ENCODE measurements around the gene CCDC85A.
"Not testable (repeated sequence)": the region's sequence is repeated elsewhere in the genome, so short reads cannot be mapped to it uniquely, and the experiment has no call there.

Gene CCDC85A

DNA sequence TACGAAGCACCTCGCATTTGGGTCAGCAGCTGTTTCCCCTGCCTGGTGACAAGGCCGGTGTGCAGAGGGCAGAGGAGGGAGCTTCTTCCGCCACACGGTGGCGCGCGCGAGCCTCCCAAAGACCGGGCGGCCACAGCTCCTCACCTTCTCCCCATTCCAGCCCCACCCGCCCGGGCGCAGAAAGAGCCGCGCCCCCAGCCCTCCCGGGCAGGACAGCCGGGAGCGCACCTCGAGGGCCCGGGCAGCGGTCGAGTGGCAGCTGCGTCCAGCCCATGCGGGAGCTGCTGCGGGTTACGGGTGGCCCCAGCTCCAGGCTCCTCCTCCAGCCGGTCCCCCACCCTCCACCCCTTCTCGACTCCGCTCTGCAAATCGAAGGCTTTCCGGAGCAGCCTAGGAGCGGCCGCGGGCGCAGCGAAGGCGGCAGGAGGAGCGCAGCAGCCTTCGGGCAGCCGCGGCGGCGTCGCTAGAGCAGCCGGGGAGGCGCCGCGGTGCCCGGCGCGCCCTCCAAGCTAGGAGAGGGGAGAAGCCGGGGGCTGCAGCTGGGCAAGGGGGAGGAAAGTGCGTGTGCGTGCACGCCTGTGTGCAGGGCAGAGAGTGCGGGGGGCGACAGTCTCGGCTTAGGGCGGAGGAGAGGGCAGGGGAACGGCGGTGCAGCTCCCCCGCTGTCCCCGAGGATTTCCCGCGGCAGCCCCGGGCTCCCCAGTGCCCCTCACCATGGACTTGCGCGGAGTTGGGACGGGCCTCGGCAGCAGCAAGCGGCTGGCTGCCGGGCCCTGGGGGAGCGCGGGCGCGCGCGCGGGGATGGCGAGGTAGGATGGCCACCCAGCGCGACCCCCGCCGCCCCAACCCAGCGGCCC is at the start of gene CCDC85A:
Gene CCDC85A, plus strand, starts transcription at position 348 of the 857 bp plus-strand sequence. CDS start 635 bp downstream, outside the sequence.
- peak in 53 of 56 donors; percentile 24 to 86 (median 67) for DNase-seq

DNA sequence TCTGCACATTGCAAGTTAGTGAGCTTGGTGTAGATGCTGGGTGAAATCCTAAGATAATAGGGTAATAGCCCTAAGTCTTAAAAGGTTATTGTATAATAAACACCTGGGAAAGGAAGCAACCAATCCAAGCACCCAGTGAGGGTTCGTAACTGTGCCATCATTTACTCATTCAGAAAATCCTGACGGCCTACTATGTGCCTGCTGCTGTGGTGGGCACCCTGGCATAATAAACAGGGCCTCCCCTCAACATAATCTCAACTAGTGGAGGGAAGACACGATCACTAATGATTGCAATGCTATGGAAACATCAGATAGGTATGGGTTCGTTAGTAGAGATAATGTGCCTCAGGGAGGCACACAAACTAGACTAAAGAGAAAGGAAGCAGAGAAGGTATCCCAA is 48.9 kb upstream of the CCDC85A start:
- DNase-seq = no peak

DNA sequence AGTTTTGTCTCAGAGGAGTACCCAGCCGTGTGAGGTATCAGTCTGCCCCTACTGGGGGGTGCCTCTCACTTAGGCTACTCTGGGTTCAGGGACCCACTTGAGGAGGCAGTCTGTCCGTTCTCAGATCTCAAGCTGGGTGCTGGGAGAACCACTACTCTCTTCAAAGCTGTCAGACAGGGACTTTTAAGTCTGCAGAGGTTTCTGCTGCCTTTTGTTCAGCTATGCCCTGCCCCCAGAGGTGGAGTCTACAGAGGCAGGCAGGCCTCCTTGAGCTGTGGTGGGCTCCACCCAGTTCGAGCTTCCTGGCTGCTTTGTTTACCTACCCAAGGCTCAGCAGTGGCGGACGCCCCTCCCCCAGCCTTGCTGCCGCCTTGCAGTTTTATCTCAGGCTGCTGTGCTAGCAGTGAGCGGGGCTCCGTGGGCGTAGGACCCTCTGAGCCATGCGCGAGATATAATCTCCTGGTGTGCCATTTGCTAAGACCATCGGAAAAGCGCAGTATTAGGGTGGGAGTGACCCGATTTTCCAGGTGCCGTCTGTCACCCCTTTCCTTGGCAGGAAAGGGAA is 41.2 kb upstream of the CCDC85A start:
- not testable (repeated sequence) for DNase-seq

DNA sequence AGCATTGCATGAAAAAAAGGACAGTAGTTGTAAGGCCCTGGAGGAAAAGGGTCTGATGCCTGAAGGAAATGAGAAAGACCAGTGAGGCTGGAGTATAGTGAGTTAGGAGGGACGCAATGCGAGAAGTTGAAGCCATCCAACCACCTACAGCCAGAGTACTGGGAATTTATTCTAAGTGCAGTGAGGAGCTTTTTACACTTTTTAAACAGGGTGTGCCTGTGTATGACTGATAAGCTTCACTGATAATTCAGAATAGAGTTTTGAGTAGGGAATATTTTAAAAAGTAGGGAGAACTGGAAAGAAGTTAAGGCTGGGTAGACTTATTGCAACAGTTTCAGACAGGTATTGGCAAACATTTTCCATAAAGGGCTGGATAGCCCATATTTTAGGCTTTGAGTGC is 35.9 kb upstream of the CCDC85A start:
- DNase-seq = no peak

DNA sequence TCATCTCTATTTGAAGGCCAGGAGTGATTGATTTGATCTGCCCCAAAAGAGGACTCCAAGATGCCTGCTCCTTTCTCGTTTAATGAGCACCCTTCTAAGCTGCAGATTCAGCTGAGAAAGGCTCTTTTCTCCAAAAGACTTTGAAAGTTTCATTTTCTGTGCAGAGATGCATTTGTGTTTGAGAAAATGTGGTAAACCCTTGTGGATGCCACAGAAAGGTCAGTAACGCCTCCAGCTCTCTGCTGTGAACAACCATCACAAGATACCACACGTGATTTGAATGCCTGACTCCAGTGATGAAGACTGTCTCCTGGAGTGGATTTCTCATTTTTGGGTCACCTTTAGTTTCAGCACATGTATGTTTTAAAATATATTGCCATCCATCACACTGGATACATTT is 35.0 kb upstream of the CCDC85A start:
- no peak for DNase-seq

DNA sequence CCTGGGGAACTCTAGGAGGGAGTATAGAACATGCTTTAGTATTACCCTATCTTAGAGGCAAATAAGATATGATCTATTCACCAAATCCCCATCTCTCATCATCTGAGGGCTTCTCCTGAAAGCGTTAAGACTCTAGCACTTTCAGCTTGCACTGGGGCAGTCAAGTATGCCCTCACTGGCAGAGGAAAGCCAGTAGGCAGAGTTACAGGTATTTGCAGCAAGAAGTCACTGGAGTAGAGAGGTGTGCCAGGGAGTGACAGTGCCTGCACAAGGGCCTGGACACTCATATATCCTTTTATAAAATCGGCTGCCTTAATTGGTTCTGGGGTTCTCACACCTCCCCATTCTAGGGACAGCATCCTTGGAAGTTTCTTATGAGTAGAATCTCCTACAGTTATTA is 31.9 kb upstream of the CCDC85A start:
- DNase-seq = no peak

DNA sequence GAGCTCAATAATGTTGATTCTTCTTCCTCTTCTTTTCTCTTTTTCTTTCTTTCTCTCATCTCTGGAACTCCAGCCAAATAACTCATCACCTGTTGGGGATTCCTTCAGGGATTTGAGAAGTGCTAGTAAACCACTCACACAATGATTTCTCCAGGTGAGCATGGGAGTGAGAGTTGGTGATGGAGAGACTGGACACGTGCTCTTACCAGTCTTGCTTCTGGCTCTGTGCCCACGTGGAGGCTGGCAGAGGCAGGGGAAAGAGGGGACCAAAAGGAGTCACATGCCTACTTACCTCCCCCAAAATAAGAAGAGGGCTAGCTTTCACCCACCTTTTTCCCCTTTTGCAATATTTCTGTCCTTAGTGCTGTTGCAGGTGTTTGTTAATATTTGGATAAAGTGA is 28.6 kb upstream of the CCDC85A start:
- no peak for DNase-seq

DNA sequence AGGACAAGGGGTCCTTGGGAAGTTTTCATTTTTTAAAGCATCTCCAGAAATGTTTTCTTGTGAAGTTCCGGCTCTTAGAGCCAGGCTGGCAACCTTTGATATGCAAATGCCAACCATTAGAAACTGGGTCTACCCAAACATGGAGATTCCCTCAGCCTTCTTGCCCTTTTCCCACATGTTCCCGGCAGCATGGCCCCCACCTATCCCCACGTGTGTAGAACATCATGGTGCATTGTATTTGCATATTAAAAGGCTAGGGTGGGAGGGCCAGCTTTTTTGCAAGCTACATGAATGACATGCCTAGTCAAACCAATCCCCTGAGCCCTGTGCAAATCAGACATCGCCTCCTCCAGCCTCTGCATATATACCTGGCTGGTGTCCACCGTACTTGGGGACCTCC is 23.9 kb upstream of the CCDC85A start:
- DNase-seq = not testable (repeated sequence)

DNA sequence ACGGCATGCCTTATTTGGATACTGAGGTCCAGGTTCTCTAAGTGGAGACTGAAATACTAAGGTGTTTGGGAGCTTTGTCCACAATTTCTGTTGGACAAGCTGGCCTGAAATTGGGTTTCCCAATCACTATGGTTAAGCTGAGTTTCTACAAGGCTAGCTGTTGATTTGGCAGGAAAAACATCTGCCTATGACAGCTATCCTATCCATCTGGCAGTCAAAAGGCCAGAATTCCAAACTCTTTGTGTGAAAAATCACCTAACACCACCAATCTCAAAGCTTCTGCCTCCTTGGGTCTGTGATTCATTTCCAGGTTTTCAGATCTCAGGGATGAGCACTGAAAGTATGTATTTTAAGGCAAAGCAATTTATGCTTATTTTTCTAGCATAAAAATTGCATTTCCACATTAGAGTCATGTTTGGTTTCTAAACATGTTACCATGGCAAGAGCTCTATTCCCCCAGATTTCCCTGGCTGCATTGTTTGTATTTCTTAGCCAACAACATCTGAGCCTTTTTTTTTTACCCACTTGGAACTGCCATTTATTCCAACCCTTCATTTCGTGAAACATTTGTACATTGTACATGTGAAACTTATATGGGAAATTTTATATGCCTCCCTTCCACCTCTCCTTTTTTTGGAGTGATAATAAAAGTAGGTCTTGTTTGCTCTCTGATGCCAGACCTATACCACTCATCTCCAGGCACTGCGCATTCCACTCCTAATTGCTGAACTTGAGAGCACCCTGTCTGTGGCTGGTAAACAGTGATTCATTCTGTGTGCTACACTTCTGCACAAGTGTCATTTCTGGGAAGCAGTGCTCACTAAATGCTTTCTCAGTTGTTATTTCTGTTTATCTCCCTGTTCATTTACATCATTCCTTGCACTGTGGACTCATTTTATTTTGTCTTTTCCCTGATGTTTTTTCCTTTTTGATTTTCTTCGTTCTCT is 15.9 kb upstream of the CCDC85A start:
- peak in 1 of 56 donors; percentile 10 for DNase-seq

DNA sequence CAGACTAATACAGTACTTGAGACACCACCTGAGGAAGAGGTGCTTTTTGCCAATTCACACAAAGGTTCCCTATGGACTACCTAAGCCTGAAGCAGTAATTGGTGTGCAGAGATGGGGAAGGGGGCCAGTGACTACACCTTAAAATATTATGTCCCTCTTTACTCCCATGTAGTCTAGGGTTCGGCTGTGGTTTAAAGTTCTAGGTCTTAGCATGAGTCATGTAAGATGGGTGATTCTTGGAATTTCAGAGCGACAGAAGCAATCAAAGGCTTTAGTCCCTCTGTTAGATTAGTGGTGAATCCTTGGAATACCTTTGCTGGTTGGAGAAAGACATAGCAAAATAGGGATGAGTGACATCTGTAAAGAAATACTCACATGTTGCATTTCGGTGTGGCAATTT is 14.3 kb upstream of the CCDC85A start:
- no peak for DNase-seq

DNA sequence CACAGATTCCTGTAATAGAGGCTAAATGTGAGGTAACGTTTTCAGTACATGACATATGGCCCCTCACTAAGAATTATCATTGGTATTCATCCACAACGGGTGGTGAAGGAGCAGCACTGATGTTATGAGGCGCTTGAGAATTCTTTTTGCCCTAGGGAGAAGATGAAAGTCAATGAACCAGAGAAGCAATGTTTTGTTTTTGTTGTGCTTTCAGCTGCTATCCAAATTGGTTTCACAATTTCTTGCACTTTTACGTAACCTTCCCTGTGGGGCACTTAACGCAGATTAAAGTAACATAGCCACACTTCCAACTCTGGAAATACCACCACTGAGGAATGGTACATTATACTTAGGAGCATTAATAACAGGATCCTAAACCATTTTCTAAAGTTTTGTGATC is 13.3 kb upstream of the CCDC85A start:
- no peak for DNase-seq

DNA sequence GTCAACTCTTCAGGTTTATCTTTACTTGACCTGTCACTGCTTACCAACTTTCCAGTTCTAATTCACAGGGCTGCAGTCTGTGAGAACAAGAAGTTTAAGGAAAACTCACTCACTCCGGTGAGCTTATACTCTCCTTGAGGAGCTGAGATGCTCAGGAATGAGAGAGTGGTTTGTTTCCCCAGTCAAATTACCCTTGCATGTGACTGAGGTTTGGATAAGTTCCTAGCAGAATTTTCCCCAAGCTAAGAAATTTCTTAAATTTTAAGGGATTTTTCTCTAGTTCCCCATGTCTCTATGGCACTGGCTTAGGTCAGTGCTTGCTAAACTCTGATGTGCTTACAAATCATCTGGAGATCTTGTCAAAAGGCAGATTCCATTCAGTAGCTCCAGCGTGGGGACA is 12.8 kb upstream of the CCDC85A start:
- no peak for DNase-seq

DNA sequence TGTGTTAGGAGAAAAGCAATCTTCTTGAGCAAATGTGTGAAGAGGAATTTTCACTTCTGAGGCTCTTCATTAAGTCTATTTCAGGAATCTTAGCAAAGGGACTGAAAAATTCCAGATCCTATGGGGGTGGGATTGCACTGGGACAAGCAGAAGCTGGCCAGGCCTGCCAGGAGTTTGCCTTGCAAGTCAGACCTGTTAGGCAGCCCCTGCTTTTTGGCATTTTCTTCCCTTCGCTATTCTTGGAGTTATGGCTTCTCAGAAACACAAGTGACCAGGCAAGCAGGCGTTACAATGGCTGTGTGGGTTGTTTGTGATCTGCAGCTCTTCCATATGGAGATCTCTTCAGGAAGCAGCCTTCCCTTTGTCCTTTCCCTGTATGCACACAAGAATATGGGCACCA is 8.0 kb upstream of the CCDC85A start:
- DNase-seq = no peak

DNA sequence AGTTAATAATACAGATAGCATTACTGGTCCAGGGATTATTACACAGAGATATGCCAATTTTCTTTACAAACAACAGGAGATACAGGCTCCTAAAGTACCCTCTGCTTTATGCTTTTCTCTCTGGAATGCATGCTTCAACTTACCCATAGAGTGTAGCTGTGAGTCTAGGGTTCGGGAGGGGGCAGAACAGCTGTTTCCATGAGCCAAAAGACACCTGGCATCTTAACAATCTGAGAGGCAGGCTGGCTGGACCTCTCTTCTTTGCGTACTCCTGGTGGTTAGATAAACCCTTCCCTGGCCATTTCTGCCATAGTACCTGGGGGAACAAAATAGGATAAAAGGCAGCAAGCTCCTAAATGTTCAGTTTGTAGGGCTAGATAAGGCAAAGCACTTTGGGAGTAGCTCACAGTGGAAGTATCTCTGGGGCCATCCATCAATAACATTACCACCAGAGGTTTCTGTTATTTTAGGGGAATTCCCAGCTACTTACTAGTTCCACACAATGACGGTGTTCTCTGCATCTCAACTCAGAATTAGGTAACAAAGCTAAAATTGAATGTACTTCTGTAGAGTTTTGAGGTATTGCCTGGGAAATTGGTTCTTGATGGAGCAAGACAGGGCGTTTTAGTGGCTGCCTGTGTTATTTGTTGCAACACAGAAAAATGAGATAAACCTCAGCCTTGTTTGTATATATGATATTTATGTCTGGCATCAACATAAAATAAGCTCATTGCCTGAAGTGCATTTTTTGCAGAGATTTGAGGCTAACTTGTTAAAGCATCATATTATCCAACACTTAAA is 6.2 kb upstream of the CCDC85A start:
- no peak for DNase-seq

DNA sequence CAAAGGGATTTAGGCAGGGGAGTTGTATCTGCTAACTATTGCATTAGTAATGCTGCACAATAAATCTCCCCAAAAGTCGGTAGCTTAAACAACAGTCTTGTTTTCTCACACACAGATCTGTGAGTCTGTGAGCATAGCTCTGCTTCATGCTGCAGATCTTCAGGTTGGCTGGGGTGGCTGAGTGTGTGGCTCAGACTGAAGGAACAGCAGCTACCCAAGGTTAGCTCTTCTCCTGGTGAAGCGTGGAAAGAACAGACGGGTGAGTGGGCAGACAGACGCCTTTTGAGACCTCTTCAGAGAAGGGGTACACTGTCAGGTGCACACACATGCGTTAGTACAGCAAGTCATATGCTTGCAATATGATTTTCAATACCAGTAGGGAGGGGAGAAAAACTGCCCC is 3.9 kb upstream of the CCDC85A start:
- peak in 4 of 56 donors; percentile 29 to 61 (median 40) for DNase-seq

DNA sequence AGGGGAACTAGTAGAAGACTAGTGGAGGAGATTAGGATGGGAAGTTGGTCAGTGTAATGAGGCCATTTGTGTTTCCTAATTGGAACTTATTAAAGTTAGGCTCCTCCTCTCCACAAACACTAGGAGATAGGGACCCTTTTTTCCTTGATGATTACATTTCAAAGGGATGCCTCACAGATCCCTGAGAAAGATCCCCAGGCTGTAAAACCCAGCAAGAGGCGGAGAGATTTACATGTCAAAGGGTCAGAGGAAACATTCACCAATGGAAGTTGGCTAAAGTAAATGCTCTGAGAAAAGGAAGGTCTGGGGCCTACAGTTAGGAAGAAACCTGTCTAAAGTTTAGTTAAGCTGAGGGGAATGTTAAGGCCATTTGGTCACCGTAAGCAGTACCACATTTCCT is 1.4 kb upstream of the CCDC85A start:
- no peak for DNase-seq

DNA sequence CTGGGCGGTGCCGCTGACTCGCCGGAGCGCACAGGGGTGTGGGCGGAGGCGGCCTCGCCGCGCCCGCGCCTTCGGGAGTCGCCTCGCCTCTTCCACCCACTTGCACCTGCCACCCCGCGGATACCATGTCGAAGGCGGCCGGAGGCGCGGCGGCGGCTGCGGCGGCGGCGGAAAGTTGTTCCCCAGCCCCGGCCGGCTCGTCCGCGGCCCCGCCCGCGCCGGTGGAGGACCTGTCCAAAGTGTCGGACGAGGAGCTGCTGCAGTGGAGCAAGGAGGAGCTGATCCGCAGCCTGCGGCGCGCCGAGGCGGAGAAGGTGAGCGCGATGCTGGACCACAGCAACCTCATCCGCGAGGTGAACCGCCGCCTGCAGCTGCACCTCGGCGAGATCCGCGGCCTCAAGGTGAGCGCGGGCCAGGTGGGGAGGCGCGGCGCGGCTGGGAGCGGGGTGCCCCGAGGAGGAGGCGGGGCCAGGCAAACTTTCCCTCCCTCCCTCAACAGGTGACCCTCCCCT is 766 bp downstream of the CCDC85A start:
- DNase-seq = peak in 1 of 56 donors; percentile 35

DNA sequence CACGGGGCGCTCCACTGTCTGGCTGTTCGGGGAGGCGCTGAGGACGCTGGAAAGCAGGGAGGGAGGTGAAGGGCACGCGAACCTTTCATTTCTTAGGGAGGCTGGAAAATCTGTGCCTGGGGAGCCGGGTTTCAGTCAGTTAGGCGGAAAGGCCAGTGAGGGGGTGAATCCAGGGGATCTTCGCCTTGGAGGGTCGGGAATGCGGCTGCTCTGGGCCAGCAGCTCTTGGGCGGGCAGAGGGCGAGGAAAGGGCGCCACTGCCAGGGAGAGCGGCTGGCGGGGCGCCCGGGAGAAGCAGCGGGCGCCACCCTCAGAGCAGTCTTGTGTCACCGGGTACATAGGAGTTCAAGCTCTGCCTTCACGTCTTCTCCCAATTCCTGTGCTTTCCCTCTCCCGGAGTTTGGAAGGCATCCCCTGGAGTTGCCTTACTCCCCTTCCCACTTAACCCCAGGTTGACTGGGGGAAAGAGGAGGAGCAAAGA is 1.4 kb downstream of the CCDC85A start:
- DNase-seq = peak in 14 of 56 donors; percentile 5 to 53 (median 17)

DNA sequence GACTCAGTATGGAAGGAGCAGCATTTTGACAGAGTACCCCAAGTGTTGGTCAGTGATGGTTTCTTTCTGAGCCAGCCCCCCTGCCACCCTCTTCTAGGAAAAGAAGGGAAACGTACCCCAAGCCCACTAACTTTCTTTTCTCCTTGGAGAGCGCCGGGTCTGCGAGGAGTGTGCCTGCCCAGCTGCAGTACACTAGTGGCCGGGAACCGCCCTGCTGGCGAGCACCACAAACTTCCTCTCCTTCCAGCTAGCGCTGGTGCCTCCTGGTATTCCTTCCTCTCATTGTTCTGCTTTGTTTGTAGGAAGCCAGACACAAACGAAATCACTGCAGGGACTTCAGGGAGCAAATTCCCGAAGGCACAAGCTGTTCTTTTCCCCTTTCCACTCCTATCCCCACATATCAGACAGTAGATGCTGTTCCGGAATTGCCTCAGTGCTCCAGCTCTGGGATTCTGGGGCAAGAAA is 1.8 kb downstream of the CCDC85A start:
- DNase-seq = peak in 12 of 56 donors; percentile 4 to 38 (median 14)

DNA sequence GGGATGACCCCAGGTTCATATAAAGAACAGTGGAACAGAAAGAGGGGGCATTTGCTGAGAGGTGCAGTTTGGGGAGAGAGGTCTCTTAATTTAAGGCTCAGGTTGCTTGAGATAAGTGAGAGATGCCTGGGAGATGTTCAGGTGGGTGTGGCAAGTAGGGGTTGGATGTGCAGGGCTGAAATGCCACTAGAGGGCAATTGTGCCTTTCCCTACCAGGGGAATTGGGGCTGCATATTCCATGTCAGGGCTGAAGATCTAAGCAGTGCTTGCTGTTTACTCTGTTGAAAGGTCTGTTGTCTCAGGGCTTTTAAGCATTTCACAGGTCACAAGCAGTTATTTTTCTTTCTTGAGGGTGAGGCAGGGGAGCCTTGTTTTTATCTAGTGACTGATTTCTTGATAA is 7.8 kb downstream of the CCDC85A start:
- peak in 4 of 56 donors; percentile 13 to 29 (median 14) for DNase-seq
